BLaER1 (cell line): Measurements from ENCODE around the gene SNX21.

ENCODE experiments used
- H3K27ac ChIP-seq: shearing (Covaris generic); formaldehyde crosslinking; 2 replicates; pipeline ENCODE4 v1.8.1; 2022
- H3K27me3 ChIP-seq: shearing (Covaris generic); formaldehyde crosslinking; 2 replicates; pipeline ENCODE4 v1.8.1; 2022
- H3K36me3 ChIP-seq: shearing (Covaris generic); formaldehyde crosslinking; 2 replicates; pipeline ENCODE4 v1.8.1; 2022
- H3K4me1 ChIP-seq: shearing (Covaris generic); formaldehyde crosslinking; 2 replicates; pipeline ENCODE4 v1.8.1; 2022
- H3K4me2 ChIP-seq: shearing (Covaris generic); formaldehyde crosslinking; 2 replicates; pipeline ENCODE4 v1.8.1; 2022
- H3K4me3 ChIP-seq: shearing (Covaris generic); formaldehyde crosslinking; 2 replicates; pipeline ENCODE4 v1.8.1; 2022
- H3K9ac ChIP-seq: shearing (Covaris generic); formaldehyde crosslinking; 2 replicates; pipeline ENCODE4 v1.8.1; 2022
- H3K9me3 ChIP-seq: shearing (Covaris generic); formaldehyde crosslinking; 2 replicates; pipeline ENCODE4 v1.8.1; 2022
- H4K20me1 ChIP-seq: shearing (Covaris generic); formaldehyde crosslinking; 2 replicates; pipeline ENCODE4 v1.8.1; 2022
- Cebpa-rat ChIP-seq: shearing (Covaris generic); IDR thresholded peaks from 2 replicates; pipeline ENCODE4 v1.8.1; 2022

The SNX21 gene

GRCh38 chr20:45859916-45860315 lies 26.3 kb downstream of the SNX21 start:
- H3K4me1 ChIP-seq, result peaks cover 35% of the 10 kb centered on the region
- no peaks in the 10 kb centered on the region for H3K9me3 ChIP-seq
- H3K27ac ChIP-seq, result no peak overlapping the region
- no peak overlapping the region for H3K4me2 ChIP-seq
- H4K20me1 ChIP-seq, result no peaks in the 10 kb centered on the region
- no peaks in the 10 kb centered on the region for H3K27me3 ChIP-seq
- H3K4me3 ChIP-seq, result no peak overlapping the region
- peaks cover 9% of the 10 kb centered on the region for H3K36me3 ChIP-seq
- TF ChIP-seq Cebpa-rat, result no peak
- H3K9ac ChIP-seq, result no peak overlapping the region

- no peak overlapping the region for H3K4me3 ChIP-seq
- no peaks in the 10 kb centered on the region for H3K27me3 ChIP-seq
- 0 out of 2 replicates have a peak, but pooled peaks cover 5% of the 10 kb centered on the region for H3K36me3 ChIP-seq
- no peak overlapping the region for H3K9ac ChIP-seq
- no peak for TF ChIP-seq Cebpa-rat
- H4K20me1 ChIP-seq, result 0 out of 2 replicates have a peak, but pooled peaks cover 2% of the 10 kb centered on the region
- peak overlapping the region; percentile 4; the same call in 1 of the 2 replicates for H3K4me2 ChIP-seq
- no peaks in the 10 kb centered on the region for H3K9me3 ChIP-seq
- H3K4me1 ChIP-seq, result peaks cover 34% of the 10 kb centered on the region
- H3K27ac ChIP-seq, result no peak overlapping the region
Measured at GRCh38 chr20:45860560-45861220, 27.1 kb downstream of the SNX21 start.

GRCh38 chr20:45861221-45862075 lies 27.8 kb downstream of the SNX21 start:
- Histone ChIP-seq H3K9me3 (no peaks in the 10 kb centered on the region), H4K20me1 (0 out of 2 replicates have a peak, but pooled peaks cover 10% of the 10 kb centered on the region), H3K36me3 (0 out of 2 replicates have a peak, but pooled peaks cover 5% of the 10 kb centered on the region), H3K27me3 (no peaks in the 10 kb centered on the region), H3K4me3 (no peak overlapping the region), H3K4me2 (peak overlapping the region; percentile 4; the same call in 1 of the 2 replicates), H3K4me1 (peaks cover 27% of the 10 kb centered on the region), H3K27ac (no peak overlapping the region), H3K9ac (no peak overlapping the region)
- no peak for TF ChIP-seq Cebpa-rat

- no peak for TF ChIP-seq Cebpa-rat
Measured at GRCh38 chr20:45863543-45864470, 30.2 kb downstream of the SNX21 start.

GRCh38 chr20:45866454-45866853 lies 32.9 kb downstream of the SNX21 start:
- H3K27ac ChIP-seq, result no peak overlapping the region
- no peaks in the 10 kb centered on the region for H3K27me3 ChIP-seq
- H3K4me2 ChIP-seq, result no peak overlapping the region
- no peak overlapping the region for H3K4me3 ChIP-seq
- H3K36me3 ChIP-seq, result peaks cover 7% of the 10 kb centered on the region; the same call in 1 of the 2 replicates
- H3K9me3 ChIP-seq, result no peaks in the 10 kb centered on the region
- H4K20me1 ChIP-seq, result 0 out of 2 replicates have a peak, but pooled peaks cover 11% of the 10 kb centered on the region
- H3K4me1 ChIP-seq, result peaks cover 1% of the 10 kb centered on the region; the same call in 1 of the 2 replicates
- H3K9ac ChIP-seq, result no peak overlapping the region
- no peak for TF ChIP-seq Cebpa-rat

More at GRCh38 chr20:45863543-45864470, 30.2 kb downstream of the SNX21 start:
- no peak overlapping the region for H3K9ac ChIP-seq
- H3K9me3 ChIP-seq, result no peaks in the 10 kb centered on the region
- H4K20me1 ChIP-seq, result 0 out of 2 replicates have a peak, but pooled peaks cover 11% of the 10 kb centered on the region
- 0 out of 2 replicates have a peak, but pooled peaks cover 5% of the 10 kb centered on the region for H3K36me3 ChIP-seq
- no peak overlapping the region for H3K4me2 ChIP-seq
- no peak overlapping the region for H3K27ac ChIP-seq
- H3K27me3 ChIP-seq, result no peaks in the 10 kb centered on the region
- peaks cover 13% of the 10 kb centered on the region for H3K4me1 ChIP-seq
- no peak overlapping the region for H3K4me3 ChIP-seq

GRCh38 chr20:45867136-45867818 lies 33.7 kb downstream of the SNX21 start:
- H3K4me2 ChIP-seq, result no peak overlapping the region
- H3K4me1 ChIP-seq, result no peaks in the 10 kb centered on the region
- H3K9me3 ChIP-seq, result no peaks in the 10 kb centered on the region
- H3K4me3 ChIP-seq, result no peak overlapping the region
- no peaks in the 10 kb centered on the region for H3K27me3 ChIP-seq
- H3K27ac ChIP-seq, result no peak overlapping the region
- no peak for TF ChIP-seq Cebpa-rat
- peaks cover 8% of the 10 kb centered on the region; the same call in 1 of the 2 replicates for H3K36me3 ChIP-seq
- no peak overlapping the region for H3K9ac ChIP-seq
- 0 out of 2 replicates have a peak, but pooled peaks cover 11% of the 10 kb centered on the region for H4K20me1 ChIP-seq

GRCh38 chr20:45867819-45868176 lies 34.2 kb downstream of the SNX21 start:
- no peak overlapping the region for H3K4me3 ChIP-seq

GRCh38 chr20:45872626-45873025 lies 39.0 kb downstream of the SNX21 start:
- H4K20me1 ChIP-seq, result 0 out of 2 replicates have a peak, but pooled peaks cover 2% of the 10 kb centered on the region
- no peak for TF ChIP-seq Cebpa-rat

More at GRCh38 chr20:45867819-45868176, 34.2 kb downstream of the SNX21 start:
- no peaks in the 10 kb centered on the region for H3K9me3 ChIP-seq
- no peak overlapping the region for H3K9ac ChIP-seq
- 0 out of 2 replicates have a peak, but pooled peaks cover 11% of the 10 kb centered on the region for H4K20me1 ChIP-seq
- H3K27me3 ChIP-seq, result no peaks in the 10 kb centered on the region
- peaks cover 13% of the 10 kb centered on the region; the same call in 1 of the 2 replicates for H3K36me3 ChIP-seq
- no peak overlapping the region for H3K4me2 ChIP-seq
- H3K27ac ChIP-seq, result no peak overlapping the region
- no peaks in the 10 kb centered on the region for H3K4me1 ChIP-seq
- no peak for TF ChIP-seq Cebpa-rat

More at GRCh38 chr20:45872626-45873025, 39.0 kb downstream of the SNX21 start:
- Histone ChIP-seq H3K4me1 (no peaks in the 10 kb centered on the region), H3K4me2 (no peak overlapping the region), H3K36me3 (peaks cover 30% of the 10 kb centered on the region), H3K27ac (no peak overlapping the region), H3K9ac (no peak overlapping the region), H3K27me3 (no peaks in the 10 kb centered on the region), H3K9me3 (no peaks in the 10 kb centered on the region), H3K4me3 (no peak overlapping the region)
